ENCODE results near the gene PTPN20. TPM values are rescaled to one million over a fixed set of nuclear protein-coding genes. Genes with fewer than 3 reads are reported as not detected.
A peak's percentile ranks its signal among the peaks of the same experiment; 100 is the strongest.

The PTPN20 gene
- total and polyA plus RNA-seq, 10 donors = 0.39 to 13.9 (median 2.8) TPM

DNA sequence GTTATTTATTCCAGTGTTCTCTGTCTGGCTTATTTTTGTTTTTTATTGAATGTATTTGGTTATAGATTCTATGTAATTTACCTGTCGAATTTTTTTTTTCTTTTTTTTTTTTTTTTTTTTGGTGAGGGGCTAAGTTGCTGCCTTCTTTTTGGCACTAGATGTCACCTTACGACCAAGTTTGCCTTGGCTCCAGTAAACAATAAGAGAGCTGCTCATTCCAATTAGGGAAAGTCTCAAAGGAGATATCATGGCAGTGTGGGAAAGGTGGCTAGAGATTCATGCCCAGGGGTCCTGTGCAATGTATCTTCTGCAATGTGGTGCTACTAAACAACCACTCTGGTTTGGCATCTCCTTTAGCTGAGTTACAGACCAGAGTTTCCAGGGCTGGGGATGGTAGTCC lies 84.0 kb downstream of the PTPN20 start:
- 70 to 87% (median 77%) methylated on average over 2 of the region's 2 CpGs for WGBS, 5 donors
- no peaks in the 10 kb centered on the region for H3K36me3 ChIP-seq
- no peak for TF ChIP-seq POLR2A (IDR thresholded peaks at IDR 0.05)
- TF ChIP-seq, protein P1, sequence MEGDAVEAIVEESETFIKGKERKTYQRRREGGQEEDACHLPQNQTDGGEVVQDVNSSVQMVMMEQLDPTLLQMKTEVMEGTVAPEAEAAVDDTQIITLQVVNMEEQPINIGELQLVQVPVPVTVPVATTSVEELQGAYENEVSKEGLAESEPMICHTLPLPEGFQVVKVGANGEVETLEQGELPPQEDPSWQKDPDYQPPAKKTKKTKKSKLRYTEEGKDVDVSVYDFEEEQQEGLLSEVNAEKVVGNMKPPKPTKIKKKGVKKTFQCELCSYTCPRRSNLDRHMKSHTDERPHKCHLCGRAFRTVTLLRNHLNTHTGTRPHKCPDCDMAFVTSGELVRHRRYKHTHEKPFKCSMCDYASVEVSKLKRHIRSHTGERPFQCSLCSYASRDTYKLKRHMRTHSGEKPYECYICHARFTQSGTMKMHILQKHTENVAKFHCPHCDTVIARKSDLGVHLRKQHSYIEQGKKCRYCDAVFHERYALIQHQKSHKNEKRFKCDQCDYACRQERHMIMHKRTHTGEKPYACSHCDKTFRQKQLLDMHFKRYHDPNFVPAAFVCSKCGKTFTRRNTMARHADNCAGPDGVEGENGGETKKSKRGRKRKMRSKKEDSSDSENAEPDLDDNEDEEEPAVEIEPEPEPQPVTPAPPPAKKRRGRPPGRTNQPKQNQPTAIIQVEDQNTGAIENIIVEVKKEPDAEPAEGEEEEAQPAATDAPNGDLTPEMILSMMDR (IDR thresholded peaks at IDR 0.05 in 8 of 11, conservative IDR thresholded peaks at IDR 0.05 in 3 of 11) = no peak
- TF ChIP-seq POLR2AphosphoS5 (IDR thresholded peaks at IDR 0.05) = no peak
- H3K27ac ChIP-seq = no peak overlapping the region
- H3K4me3 ChIP-seq = no peak overlapping the region
- DNase-seq = no peak
- peaks cover 0 to 16% (median 6%) of the 10 kb centered on the region in 8 donors for H3K9me3 ChIP-seq
- H3K27me3 ChIP-seq (replicated peaks in 1 of 7) = no peaks in the 10 kb centered on the region
- intact Hi-C loops (cut with DNase I; ENCODE audit: low total_unique reads) = no loop called here
- no peaks in the 10 kb centered on the region for H3K4me1 ChIP-seq

GRCh38 chr10:46998192-46998591 lies 87.0 kb downstream of the PTPN20 start:
- Histone ChIP-seq H3K27me3 (replicated peaks in 1 of 7) (no peaks in the 10 kb centered on the region), H3K36me3 (no peaks in the 10 kb centered on the region), H3K27ac (no peak overlapping the region), H3K4me1 (no peaks in the 10 kb centered on the region), H3K4me3 (no peak overlapping the region), H3K9me3 (peaks cover 0 to 16% (median 6%) of the 10 kb centered on the region in 8 donors)
- intact Hi-C loops (cut with DNase I; ENCODE audit: low total_unique reads) = no loop called here
- no peak for DNase-seq
- TF ChIP-seq, protein P1 (IDR thresholded peaks at IDR 0.05 in 8 of 11, conservative IDR thresholded peaks at IDR 0.05 in 3 of 11) = no peak
- no peak for TF ChIP-seq POLR2AphosphoS5 (IDR thresholded peaks at IDR 0.05)
- no peak for TF ChIP-seq POLR2A (IDR thresholded peaks at IDR 0.05)

DNA sequence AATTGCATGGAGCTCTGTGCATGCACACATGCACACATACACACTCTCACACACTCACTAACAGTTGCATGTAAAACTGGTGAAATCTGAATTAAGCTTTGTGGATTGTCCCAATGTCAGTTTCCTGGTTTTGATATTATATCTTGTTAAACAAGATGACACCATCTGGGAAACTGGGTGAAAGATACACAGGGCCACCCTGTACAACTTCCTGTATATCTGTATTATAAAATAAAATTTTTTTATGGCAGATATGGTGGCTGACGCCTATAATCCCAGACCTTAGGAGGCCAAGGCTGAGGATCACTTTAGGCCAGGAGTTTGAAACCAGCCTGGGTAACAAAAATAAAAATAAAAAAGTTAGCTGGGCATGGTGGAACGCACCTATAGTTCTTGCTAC lies 87.4 kb downstream of the PTPN20 start:
- TF ChIP-seq, protein P1 (IDR thresholded peaks at IDR 0.05 in 8 of 11, conservative IDR thresholded peaks at IDR 0.05 in 3 of 11) = no peak
- no peak for TF ChIP-seq POLR2A (IDR thresholded peaks at IDR 0.05)
- no peak for TF ChIP-seq POLR2AphosphoS5 (IDR thresholded peaks at IDR 0.05)
- Histone ChIP-seq H3K4me1 (no peaks in the 10 kb centered on the region), H3K9me3 (peaks cover 0 to 13% (median 5%) of the 10 kb centered on the region in 8 donors), H3K27ac (peak overlapping the region in 2 of 8 donors; percentile 35 to 51), H3K27me3 (replicated peaks in 1 of 7) (no peaks in the 10 kb centered on the region), H3K4me3 (no peak overlapping the region), H3K36me3 (no peaks in the 10 kb centered on the region)
- intact Hi-C loops (cut with DNase I; ENCODE audit: low total_unique reads) = no loop called here
- DNase-seq = no peak
- WGBS, 5 donors = 75 to 88% (median 80%) methylated on average over 2 of the region's 2 CpGs

GRCh38 chr10:46999217-46999616 lies 88.0 kb downstream of the PTPN20 start:
- Histone ChIP-seq H3K4me1 (no peaks in the 10 kb centered on the region), H3K4me3 (no peak overlapping the region), H3K27me3 (replicated peaks in 1 of 7) (no peaks in the 10 kb centered on the region), H3K36me3 (no peaks in the 10 kb centered on the region), H3K27ac (peak overlapping the region in 5 of 8 donors; percentile 3 to 51 (median 24)), H3K9me3 (peaks cover 0 to 7% (median under 1%) of the 10 kb centered on the region in 8 donors)
- DNase-seq = no peak
- TF ChIP-seq, protein P1 (IDR thresholded peaks at IDR 0.05 in 8 of 11, conservative IDR thresholded peaks at IDR 0.05 in 3 of 11) = no peak
- TF ChIP-seq POLR2A (IDR thresholded peaks at IDR 0.05) (no peak), POLR2AphosphoS5 (IDR thresholded peaks at IDR 0.05) (no peak)
- intact Hi-C loops (cut with DNase I; ENCODE audit: low total_unique reads) = no loop called here
- 56 to 77% (median 69%) methylated on average over 3 of the region's 3 CpGs for WGBS, 5 donors
